GM18873 (cell line): ENCODE measurements around the gene IGFL1.
"Not testable (repeated sequence)": the region's sequence is repeated elsewhere in the genome, so short reads cannot be mapped to it uniquely, and the experiment has no call there.

Source experiments
- ATAC-seq: cut with Tn5 transposase; IDR thresholded peaks from one replicate; pipeline ENCODE4 v1.9.1; 2021; ENCODE audit warnings: mild to moderate bottlenecking, moderate library complexity, moderate number of reproducible peaks; ENCODE audit not compliant: unreplicated experiment, low FRiP score

IGFL1 gene

DNA sequence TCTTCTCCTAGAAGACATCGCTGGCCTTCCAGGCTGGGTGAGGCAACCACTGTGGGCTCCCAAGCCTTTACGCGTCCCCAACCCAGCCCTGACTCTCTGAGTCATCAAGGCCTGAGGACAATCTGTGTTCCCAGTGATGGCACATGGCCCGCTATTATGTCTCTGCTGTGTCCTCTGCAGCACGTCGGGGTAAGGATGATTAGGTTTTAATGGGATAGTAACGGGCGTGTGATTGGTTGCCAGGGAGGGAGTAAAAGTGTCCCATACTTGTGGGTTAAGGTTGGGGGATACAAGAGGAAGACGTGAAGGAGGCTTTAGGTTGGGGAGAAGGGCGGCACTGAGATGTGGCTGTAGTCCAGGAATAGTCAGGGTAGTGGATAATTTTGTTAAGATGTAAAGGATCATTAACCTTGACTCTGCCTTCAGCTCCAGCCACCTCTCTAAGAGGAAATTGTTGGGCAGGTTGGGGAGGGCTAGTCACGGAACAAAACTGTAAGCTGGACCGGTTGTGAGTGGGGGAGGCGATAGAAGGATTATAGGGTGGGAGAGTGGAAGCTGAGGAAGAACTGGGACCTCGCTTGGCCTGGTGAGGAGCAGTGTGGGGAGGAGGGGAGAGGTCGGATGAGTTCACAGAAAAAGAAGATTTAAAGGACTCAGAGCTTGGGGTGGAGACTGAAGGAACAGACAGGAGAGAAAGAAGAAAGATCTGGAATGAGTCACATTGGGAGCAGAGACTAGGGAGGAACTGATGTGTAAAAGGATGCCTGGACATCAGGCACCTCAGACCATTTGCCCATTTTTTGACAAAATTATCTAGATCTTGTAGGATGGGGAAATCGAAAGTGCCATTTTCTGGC, 27.9 kb upstream of the IGFL1 start:
- no peak for ATAC-seq

GRCh38 chr19:46202426-46202825, 27.1 kb upstream of the IGFL1 start:
- no peak for ATAC-seq

DNA sequence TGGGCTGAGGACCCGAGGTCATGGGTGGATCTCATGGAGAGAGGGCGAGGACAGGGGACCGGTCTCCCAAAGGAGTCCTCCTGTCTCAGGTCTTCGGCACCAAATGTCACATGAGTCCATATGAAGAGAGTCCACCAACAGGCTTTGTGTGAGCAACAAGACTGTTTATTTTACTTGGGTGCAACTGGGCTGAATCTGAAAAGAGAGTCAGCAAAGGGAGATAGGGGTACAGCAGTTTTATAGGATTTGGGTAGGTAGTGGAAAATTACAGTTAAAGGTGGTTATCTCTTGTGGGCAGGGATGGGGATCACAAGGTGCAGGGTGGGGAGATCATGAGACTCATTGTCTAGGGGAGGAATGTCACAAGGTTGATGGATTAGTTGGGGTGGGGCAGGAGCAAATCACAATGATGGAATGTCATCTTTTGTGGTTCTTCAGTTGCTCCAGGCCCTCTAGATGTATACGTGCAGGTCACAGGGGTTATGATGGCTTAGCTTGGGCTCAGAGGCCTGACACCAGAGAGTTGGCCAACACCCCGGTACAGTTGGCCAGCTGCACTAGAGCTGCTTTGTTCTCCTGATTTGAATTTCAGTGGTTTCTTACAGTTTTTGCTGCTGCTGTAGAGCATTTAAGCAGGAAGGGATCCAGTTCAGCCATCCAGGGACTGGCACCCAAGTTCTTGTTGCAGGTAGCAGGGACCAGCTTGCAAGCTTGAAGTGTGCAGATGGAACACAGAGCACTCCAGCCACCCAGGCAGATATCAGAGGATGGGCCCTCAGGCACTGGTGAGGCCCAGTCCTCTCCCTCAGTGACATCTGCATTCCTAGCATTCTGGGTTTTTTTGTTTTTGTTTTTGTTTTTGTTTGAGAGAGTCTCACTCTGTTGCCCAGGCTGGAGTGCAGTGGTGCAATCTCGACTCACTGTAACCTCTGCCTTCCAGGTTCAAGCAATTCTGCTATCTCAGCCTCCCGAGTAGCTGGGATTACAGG, 26.4 kb upstream of the IGFL1 start:
- no peak for ATAC-seq

DNA sequence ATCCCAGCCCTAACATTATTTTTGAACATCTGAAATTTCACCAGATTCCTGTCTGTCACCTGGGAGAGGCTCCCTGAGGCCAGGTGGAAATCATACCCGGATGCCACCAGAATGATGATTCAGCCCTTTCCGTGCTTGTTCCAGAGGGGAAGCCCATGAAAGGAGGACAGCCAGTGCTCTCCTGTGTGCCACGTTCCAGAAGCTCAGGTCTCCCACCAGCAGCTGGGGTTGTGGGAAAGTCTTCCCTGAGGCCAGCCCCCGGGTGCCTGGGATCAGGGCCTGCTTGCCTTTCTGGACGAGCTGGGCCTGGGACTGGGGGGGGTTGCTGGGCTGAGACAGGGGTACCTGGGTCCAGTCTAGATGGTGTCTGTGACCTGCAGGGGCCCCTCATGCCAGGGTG, 25.5 kb upstream of the IGFL1 start:
- ATAC-seq, result no peak

DNA sequence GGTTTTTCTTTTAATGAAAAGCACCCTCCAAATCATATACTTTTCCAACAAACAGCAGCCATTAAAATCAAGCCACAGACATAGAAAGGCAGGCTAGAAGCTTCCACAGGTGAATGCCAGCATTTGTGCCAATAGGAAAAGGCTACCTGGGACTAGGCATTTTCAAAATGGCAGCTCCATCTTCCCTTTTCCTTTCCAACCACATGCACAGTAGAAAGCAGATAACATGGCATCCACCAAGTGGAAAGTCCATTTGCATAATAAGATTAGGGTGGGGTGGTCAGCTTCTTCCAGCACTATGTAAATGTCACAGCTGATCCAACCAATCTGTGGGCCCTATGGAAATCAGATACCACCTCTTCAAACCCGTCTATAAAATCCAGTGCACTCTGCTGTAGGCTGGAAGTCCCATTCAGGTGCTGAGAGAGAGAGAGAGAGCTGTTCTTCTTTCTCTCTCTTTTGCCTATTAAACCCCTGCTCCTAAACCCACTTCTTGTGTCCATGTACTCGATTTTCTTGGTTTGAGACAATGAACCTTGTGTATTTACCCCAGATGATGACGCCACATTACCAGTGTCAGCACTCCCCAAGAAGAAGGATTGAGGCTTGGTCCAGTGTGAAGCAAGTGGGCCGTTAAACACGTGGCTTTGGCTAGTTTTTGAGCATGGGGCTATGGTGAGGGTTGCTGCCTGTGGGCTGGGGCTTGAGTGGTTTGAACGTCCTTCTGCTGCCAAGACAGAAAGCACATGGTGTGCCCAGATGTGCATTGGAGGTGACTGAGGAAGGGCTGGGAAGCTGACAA, 24.2 kb upstream of the IGFL1 start:
- no peak for ATAC-seq

DNA sequence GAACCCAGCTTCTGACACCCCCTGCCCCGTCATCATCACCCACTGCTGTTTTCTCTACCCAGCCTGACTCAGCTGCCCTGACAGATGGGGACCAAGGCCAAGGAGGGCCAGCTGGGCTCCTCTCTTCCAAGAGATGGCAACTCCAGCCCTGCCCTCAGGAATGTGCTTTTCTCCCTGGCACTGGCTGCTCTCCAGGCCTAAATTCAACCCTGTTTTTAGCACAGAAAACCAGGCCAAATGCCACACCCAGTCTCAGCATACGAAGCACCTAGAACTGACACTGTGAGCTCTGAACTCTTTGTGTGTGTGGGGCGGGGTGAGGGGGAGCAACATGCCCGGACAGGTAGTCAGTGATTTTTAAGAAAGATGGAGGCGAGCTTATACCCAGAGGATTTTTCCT, 23.4 kb upstream of the IGFL1 start:
- ATAC-seq, result no peak

- no peak for ATAC-seq
These were observed 22.9 kb upstream of the IGFL1 start for GRCh38 chr19:46206682-46207081.

- not testable (repeated sequence) for ATAC-seq
These were observed 21.7 kb upstream of the IGFL1 start for GRCh38 chr19:46207858-46208257.

- ATAC-seq, result no peak
These were observed 20.5 kb upstream of the IGFL1 start for GRCh38 chr19:46209051-46209450.

- ATAC-seq, result no peak
These were observed 20.1 kb upstream of the IGFL1 start for GRCh38 chr19:46209472-46209871.

DNA sequence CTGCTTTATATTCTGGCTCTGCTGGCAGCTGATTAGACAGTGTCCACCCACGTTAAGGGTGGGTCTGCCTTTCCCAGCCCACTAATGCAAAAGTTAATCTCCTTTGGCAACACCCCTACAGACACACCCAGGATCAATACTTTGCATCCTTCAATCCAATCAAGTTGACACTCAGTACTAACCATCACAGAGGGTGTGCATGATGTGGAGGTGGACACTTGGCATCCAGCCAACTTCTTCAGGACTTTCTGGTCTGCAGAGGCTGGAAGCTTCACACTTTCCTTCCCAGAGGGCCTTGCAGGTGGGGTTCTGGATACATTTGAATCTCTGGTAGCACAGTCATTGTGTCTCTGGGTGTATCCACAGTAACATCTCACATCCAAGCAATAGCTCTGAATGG, 18.9 kb upstream of the IGFL1 start:
- no peak for ATAC-seq

DNA sequence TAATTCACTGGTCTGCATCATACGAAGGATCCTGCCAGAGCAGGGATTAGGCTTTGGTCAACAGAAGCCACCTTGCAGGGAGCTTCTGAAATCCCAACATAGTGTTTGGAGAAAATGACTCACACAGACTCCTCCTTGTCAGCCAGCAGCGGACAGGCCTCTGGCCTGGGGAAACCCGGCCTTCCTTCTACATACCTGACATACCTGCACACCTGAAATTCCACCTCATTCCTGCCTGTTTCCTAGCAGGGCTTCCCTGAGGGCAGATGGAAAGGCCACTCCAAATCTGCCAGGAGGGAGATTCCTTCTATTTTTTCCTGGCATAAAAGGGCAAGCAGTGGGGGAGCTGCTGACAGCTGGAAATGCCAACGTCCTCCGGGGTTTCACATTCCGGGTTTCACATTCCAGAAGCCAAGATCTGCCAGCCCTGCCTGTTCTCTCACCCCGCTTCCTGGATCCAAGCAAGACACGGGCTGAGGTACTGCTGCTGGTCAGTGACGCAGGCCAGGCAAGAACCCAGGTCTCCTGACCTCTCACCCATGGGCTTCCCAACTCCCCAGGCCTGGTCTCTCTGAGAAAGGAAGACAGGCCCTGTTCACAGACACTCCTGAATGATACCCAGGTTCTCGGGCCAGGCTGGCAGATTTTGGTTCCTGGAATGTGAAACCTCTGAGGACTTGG, 18.2 kb upstream of the IGFL1 start:
- ATAC-seq, result no peak

GRCh38 chr19:46212592-46212991, 16.9 kb upstream of the IGFL1 start:
- not testable (repeated sequence) for ATAC-seq

DNA sequence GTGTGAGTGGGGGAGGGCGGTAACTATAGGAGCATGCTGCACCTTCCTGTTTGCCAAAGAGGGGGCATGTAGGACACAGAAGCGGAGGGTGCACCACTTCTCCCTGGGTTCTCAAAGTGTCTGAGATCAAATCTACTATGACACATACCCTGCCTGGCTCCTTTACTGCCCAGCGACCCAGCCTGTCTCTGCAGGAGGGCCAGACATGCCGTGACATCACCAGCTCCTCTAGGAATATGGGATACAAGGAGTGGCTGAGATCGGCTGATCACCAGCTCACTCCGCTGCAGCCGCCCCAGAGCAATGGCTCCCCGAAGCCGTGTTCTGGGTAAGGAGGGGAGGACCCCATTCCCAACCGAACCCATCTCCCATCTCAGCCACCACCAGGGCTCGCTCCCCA, 16.4 kb upstream of the IGFL1 start:
- ATAC-seq, result no peak

DNA sequence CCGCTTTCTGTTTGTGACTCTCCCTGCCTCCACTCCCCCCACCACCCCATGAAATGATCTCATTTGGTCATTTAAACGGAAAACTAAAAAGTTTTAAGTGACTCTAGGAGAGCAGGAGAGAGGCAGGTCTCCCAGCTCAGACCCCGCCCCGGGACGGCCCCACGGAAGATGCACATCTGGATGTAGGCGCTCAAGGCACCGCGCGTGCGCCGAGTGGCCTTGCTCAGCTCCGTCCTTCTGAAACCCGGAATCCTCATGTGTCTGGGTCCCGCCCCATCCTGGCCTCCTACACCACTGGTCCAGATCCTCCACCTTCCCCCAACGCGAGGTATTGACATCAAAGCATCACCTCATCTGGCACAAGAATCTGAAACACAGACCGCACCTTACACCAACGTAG, 15.7 kb upstream of the IGFL1 start:
- no peak for ATAC-seq

GRCh38 chr19:46216612-46217011, 12.9 kb upstream of the IGFL1 start:
- ATAC-seq, result no peak

DNA sequence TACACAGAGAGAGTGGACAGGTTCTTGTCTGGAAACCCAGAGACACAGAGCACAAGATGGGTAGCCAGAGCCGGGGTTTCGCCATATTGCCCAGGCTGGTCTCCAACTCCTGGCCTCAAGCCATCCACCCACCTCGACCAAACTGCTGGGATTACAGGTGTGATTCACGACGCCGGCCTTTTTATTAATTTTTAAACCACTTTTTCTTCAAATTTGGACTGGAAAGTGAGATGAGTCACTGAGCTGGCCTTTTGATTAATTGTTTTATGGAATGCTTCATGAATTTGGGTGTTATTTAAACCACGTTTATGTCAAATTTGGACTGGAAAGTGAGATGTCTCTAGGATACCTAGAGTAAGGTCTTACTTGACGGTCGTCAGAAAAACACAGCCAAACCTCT, 12.1 kb upstream of the IGFL1 start:
- ATAC-seq, result no peak

DNA sequence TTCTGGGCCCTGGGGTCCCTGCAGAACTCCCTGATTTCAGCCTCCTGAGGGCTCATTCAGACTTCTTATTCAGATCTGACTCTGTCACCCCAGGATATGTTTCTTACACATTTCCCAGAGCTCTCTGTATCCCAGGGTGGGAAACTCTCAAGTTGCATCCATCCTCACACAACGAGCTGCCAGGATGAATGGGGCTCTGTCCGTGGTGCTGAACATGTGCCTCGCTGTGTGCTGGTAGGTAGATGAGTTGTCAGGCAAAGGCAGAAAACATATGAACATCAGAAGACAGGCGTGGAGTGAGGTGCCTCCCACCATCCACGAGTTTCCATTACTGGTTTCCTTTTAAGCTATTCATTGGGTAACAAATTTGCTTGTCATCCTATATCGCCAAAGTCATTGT, 11.4 kb upstream of the IGFL1 start:
- no peak for ATAC-seq

- no peak for ATAC-seq
These were observed 9.4 kb upstream of the IGFL1 start for GRCh38 chr19:46220038-46220615.

DNA sequence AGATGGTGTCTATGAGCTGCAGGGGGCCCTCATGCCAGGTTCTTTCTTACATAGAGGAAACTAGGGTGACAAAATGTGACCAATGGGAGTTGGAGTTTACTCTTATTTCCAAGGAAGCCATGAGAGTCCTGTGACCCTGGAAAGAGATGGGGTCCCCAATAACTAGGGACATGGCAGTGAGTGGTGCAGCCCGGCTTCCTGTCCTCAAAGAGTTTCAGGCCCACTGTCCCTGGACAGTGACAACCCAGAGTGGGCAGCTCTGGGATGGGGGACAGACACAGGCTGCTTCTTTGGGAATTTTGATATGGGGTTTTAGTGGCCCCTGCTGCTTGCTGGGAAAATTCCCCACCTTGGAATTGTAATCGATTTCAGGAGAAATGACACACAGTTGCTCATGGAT, 8.4 kb upstream of the IGFL1 start:
- no peak for ATAC-seq
